Gastroesophageal sphincter (tissue), 2 donors: Measurements from ENCODE around the gene DHRS12.

Experiments
- POLR2A ChIP-seq, 2 donors: fragments of 450-650 bp; IDR thresholded peaks; one replicate each; pipeline ENCODE4 v1.6.1; 2017; ENCODE audit warnings: antibody characterized with exemption in 2 of 2, mild to moderate bottlenecking in 2 of 2, moderate library complexity in 1 of 2
- POLR2AphosphoS5 ChIP-seq: sonication (generic); formaldehyde crosslinking; IDR thresholded peaks from one replicate; pipeline ENCODE4 v1.6.1; 2017; ENCODE audit warnings: antibody characterized with exemption

DNA sequence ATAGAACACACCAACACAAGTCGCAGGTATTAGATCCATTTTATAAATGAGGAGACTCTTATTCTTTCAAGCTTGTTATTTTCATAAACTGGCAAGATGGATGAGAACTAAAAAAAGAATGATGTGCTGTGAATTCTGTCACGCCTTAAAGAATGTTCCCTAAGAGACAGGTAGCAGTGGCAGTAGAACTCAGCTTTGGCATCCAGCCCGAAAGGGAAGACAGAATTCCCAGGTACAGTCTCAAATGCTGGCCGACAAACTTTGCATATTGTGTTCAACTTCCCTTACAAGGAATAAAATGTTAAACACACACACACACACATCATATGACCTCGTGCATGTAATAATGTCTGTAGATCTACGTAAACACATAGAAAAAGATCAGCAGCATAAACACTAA is 37.8 kb upstream of the DHRS12 start:
- no peak for TF ChIP-seq POLR2AphosphoS5
- no peak for TF ChIP-seq POLR2A (IDR thresholded peaks at IDR 0.05)
